ENCODE data around the gene EVA1C. TPM values are rescaled to one million over a fixed set of nuclear protein-coding genes. Genes with fewer than 3 reads are reported as not detected.
"Not testable (repeated sequence)": the region's sequence is repeated elsewhere in the genome, so short reads cannot be mapped to it uniquely, and the experiment has no call there.

EVA1C gene
- total RNA-seq, 1 donor from 2014 or later = 13.5 TPM

GRCh38 chr21:32423320-32424190, 11.0 kb downstream of the EVA1C start:
- no peak for DNase-seq (ENCODE audit: low read depth in 2 of 2)

DNA sequence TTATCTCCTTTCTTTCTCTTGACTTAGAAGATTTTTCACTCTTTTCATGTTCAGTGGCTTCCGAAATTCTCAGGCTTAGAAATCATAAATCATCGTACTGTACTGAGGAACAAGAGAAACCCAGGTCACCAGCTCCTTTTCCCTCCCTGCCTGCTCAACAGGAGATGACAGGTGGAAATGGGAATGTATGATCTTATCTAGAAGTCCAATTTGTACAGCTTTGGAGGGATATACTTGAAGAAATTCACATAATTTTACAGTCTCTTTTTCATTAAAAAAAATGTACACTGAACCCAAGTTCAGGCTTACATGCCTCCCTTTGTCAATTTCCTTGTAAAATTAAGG, 11.7 kb downstream of the EVA1C start:
- DNase-seq (ENCODE audit: low read depth in 2 of 2) = peak in 1 of 2 donors; percentile 36

DNA sequence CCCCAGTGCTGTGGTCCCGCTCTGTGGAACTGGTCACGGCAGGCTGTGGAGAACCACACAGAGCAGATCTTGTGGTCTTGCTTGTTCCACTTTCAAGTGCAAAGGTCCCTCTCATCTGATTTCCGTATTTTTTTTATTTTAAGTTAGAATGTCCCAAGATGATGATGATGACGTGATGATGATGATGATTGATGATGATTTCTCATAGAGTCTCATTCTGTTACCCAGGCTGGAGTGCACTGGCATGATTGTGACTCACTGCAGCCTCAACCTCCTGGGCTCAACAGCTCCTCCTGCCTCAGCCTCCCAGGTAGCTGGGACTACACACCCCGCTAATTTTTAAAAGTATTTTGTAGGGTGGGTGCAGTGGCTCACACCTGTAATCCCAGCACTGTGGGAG, 12.2 kb downstream of the EVA1C start:
- DNase-seq (ENCODE audit: low read depth in 2 of 2) = peak in 1 of 2 donors; percentile 37

- DNase-seq (ENCODE audit: low read depth in 2 of 2) = no peak
These were observed 13.1 kb downstream of the EVA1C start for GRCh38 chr21:32425628-32426027.

DNA sequence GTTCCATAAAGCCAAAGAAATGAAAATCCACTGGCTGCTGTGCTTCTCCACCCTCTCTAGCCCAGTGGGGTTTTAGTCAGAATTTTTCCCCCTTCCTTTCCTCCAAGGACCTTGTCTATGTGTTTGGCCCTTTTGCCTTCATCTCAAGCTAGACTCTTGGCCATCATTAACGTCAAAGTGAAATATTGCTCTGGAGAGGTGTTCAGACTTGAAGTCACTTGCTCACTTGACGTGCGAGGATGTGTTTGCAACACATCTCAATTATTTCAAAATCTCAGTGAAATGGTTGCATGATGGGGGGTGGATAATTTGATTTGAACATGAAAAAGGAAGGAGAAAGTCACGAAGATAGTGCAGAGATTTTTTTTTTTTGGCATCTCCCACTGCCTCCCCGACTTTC, 13.6 kb downstream of the EVA1C start:
- no peak for DNase-seq (ENCODE audit: low read depth in 2 of 2)

DNA sequence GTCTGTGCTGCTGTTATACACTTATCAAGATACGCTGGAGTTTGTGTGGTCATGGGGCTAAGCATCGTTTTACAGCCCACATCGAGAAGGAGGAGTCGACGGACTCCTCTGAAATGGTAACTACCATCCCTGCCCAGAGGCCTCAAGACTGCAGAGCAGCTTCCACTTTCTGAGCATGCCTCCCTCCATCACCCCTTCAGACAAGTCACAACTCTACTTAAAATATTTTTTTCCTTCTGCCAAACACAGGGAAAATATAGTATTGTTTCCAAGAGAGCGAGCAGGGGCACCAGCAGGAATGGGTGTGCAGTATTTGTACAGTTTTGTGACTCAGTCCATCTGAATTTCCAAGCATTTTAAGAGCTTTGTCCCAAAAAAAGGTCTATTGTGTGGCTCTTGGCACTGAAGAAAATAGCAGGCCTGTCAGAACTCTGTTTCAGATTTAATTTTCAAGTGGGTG, 14.1 kb downstream of the EVA1C start:
- DNase-seq (ENCODE audit: low read depth in 2 of 2) = peak in 1 of 2 donors; percentile 36

- peak in 1 of 2 donors; percentile 53 for DNase-seq (ENCODE audit: low read depth in 2 of 2)
These were observed 15.6 kb downstream of the EVA1C start for GRCh38 chr21:32427958-32428623.

- DNase-seq (ENCODE audit: low read depth in 2 of 2) = not testable (repeated sequence)
These were observed 20.6 kb downstream of the EVA1C start for GRCh38 chr21:32432982-32433660.

DNA sequence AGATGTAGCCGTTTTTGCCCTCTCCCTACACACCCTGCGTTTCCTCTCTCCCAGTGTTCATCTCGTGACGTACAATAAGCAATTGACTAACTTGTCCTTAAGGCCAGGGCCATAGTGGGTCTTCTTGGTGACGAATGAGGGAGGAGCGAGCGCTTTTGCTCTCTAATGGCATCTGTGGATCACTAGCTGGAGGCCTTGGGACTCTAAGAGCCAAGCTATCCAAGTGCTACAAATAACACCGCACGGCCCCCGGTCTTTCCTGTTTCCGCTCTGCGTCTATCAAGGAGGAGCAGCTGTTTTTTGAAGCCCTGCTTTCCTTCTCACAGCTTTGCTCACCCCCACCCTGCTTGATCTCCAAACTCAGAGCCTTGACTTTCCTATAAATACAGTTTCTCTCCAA, 25.2 kb downstream of the EVA1C start:
- peak in 1 of 2 donors; percentile 84 for DNase-seq (ENCODE audit: low read depth in 2 of 2)

- peak; percentile 26 to 81 for DNase-seq (ENCODE audit: low read depth in 2 of 2)
These were observed 30.2 kb downstream of the EVA1C start for GRCh38 chr21:32442566-32443318.

GRCh38 chr21:32445101-32445500, 32.6 kb downstream of the EVA1C start:
- DNase-seq (ENCODE audit: low read depth in 2 of 2) = no peak

DNA sequence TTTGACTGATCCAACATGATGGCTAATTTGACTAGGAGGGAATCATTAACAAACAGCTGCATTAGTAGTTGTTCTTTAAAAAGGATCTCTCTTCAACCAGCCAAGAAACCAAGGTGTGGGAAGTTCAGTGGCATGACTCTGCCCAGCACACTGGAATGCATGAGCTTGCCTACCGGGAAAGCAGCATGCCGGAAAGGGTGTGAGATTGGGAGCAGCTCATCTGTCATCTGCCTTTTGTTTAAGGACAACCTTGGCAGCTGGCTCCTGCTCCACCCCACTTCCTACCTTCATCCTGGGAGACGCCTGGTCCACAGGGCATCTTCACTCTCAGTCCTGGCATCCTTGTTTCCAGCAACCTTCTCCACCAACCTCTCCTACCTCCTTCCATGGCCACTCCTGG, 33.9 kb downstream of the EVA1C start:
- DNase-seq (ENCODE audit: low read depth in 2 of 2) = not testable (repeated sequence)

GRCh38 chr21:32447224-32447623, 34.7 kb downstream of the EVA1C start:
- no peak for DNase-seq (ENCODE audit: low read depth in 2 of 2)

GRCh38 chr21:32448803-32449594, 36.5 kb downstream of the EVA1C start:
- no peak for DNase-seq (ENCODE audit: low read depth in 2 of 2)

GRCh38 chr21:32450881-32451701, 38.6 kb downstream of the EVA1C start:
- DNase-seq (ENCODE audit: low read depth in 2 of 2) = peak in 1 of 2 donors; percentile 82

- not testable (repeated sequence) for DNase-seq (ENCODE audit: low read depth in 2 of 2)
These were observed 39.7 kb downstream of the EVA1C start for GRCh38 chr21:32452191-32452590.

- no peak for DNase-seq (ENCODE audit: low read depth in 2 of 2)
These were observed 40.1 kb downstream of the EVA1C start for GRCh38 chr21:32452641-32453040.

- DNase-seq (ENCODE audit: low read depth in 2 of 2) = no peak
These were observed 43.0 kb downstream of the EVA1C start for GRCh38 chr21:32455548-32455947.

- peak in 1 of 2 donors; percentile 83 for DNase-seq (ENCODE audit: low read depth in 2 of 2)
These were observed 44.0 kb downstream of the EVA1C start for GRCh38 chr21:32456497-32456918.
